Measurements from ENCODE around the gene TOGARAM2.

- TF ChIP-seq, protein P1, sequence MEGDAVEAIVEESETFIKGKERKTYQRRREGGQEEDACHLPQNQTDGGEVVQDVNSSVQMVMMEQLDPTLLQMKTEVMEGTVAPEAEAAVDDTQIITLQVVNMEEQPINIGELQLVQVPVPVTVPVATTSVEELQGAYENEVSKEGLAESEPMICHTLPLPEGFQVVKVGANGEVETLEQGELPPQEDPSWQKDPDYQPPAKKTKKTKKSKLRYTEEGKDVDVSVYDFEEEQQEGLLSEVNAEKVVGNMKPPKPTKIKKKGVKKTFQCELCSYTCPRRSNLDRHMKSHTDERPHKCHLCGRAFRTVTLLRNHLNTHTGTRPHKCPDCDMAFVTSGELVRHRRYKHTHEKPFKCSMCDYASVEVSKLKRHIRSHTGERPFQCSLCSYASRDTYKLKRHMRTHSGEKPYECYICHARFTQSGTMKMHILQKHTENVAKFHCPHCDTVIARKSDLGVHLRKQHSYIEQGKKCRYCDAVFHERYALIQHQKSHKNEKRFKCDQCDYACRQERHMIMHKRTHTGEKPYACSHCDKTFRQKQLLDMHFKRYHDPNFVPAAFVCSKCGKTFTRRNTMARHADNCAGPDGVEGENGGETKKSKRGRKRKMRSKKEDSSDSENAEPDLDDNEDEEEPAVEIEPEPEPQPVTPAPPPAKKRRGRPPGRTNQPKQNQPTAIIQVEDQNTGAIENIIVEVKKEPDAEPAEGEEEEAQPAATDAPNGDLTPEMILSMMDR (conservative IDR thresholded peaks at IDR 0.05; ENCODE audit: low read depth in 2 of 2), result no peak
- TF ChIP-seq EZH2phosphoT487 (IDR thresholded peaks at IDR 0.05; ENCODE audit: unreplicated experiment), result no peak
- TF ChIP-seq POLR2AphosphoS5 (IDR thresholded peaks at IDR 0.05; ENCODE audit: low read depth), result no peak
- TF ChIP-seq EZH2 (IDR thresholded peaks at IDR 0.05; ENCODE audit: low read depth, unreplicated experiment), result no peak
- TF ChIP-seq JUNB (IDR thresholded peaks at IDR 0.05; ENCODE audit: unreplicated experiment), result no peak
- no peak for TF ChIP-seq CREB1 (CRISPR knock-in tag; IDR thresholded peaks at IDR 0.05; ENCODE audit: low read depth)
- TF ChIP-seq, protein P2, sequence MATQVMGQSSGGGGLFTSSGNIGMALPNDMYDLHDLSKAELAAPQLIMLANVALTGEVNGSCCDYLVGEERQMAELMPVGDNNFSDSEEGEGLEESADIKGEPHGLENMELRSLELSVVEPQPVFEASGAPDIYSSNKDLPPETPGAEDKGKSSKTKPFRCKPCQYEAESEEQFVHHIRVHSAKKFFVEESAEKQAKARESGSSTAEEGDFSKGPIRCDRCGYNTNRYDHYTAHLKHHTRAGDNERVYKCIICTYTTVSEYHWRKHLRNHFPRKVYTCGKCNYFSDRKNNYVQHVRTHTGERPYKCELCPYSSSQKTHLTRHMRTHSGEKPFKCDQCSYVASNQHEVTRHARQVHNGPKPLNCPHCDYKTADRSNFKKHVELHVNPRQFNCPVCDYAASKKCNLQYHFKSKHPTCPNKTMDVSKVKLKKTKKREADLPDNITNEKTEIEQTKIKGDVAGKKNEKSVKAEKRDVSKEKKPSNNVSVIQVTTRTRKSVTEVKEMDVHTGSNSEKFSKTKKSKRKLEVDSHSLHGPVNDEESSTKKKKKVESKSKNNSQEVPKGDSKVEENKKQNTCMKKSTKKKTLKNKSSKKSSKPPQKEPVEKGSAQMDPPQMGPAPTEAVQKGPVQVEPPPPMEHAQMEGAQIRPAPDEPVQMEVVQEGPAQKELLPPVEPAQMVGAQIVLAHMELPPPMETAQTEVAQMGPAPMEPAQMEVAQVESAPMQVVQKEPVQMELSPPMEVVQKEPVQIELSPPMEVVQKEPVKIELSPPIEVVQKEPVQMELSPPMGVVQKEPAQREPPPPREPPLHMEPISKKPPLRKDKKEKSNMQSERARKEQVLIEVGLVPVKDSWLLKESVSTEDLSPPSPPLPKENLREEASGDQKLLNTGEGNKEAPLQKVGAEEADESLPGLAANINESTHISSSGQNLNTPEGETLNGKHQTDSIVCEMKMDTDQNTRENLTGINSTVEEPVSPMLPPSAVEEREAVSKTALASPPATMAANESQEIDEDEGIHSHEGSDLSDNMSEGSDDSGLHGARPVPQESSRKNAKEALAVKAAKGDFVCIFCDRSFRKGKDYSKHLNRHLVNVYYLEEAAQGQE (IDR thresholded peaks at IDR 0.05; ENCODE audit: unreplicated experiment), result no peak
- no peak for TF ChIP-seq NANOG (IDR thresholded peaks at IDR 0.05; ENCODE audit: borderline replicate concordance)
Measured at GRCh38 chr2:29052807-29053206, 71.7 kb downstream of the TOGARAM2 start.

Data from GM23338 (cell line).